ENCODE results near the gene KANSL1. TPM values are rescaled to one million over a fixed set of nuclear protein-coding genes. Genes with fewer than 3 reads are reported as not detected.
A peak's percentile ranks its signal among the peaks of the same experiment; 100 is the strongest.
"Not testable (repeated sequence)": the region's sequence is repeated elsewhere in the genome, so short reads cannot be mapped to it uniquely, and the experiment has no call there.

The KANSL1 gene
- total and polyA plus RNA-seq, 2 experiments from 2014 or later: 12.2 to 38.2 TPM

DNA sequence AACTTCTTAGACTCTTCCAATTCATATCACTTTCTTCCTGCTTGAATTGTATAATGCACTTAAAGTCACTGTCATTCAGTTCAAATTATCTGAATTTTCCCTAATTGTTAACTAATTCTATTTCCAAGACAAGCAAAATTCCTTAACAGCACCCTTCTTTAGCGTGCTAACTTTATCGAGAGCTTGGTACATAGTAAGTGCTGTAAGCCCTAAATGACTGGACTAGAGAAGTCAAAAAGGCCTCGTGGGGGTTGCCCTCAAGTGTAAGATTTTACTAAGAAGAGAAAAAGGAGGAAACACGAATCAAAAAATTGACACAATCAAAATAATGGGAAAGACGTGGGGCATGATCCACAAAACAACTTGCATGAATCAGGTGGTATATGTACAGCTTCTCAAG, 11.3 kb downstream of the KANSL1 start:
- H3K9ac ChIP-seq: no peak overlapping the region
- H3K4me2 ChIP-seq (ENCODE audit: unreplicated experiment): no peak overlapping the region
- no peaks in the 10 kb centered on the region for H3K27me3 ChIP-seq (replicated peaks; ENCODE audit: insufficient read depth)
- no peaks in the 10 kb centered on the region for H3K9me3 ChIP-seq (ENCODE audit: low read depth)
- no peak for TF ChIP-seq EZH2 (IDR thresholded peaks at IDR 0.05; ENCODE audit: insufficient read depth, poor library complexity, severe bottlenecking)
- TF ChIP-seq EZH2phosphoT487 (IDR thresholded peaks at IDR 0.05; ENCODE audit: insufficient read depth, low read depth): no peak
- H2AFZ ChIP-seq: no peak overlapping the region
- H3K4me3 ChIP-seq: no peak overlapping the region
- no peaks in the 10 kb centered on the region for H3K9me2 ChIP-seq (ENCODE audit: insufficient read depth)
- 76 to 78% methylated on average over 5 of the region's 5 CpGs for WGBS, 2 experiments (ENCODE audit: low coverage in 1 of 2, low lambda C conversion rate in 2 of 2, missing lambda C conversion rate in 2 of 2)
- no peak overlapping the region for H3K27ac ChIP-seq
- in situ Hi-C loops (cut with MboI): no loop called here
- H4K20me1 ChIP-seq (ENCODE audit: insufficient read depth): peaks cover 77% of the 10 kb centered on the region
- no peak for DNase-seq
- peaks cover 100% of the 10 kb centered on the region for H3K79me2 ChIP-seq (ENCODE audit: insufficient read depth)
- H3K4me1 ChIP-seq (ENCODE audit: insufficient read depth): peaks cover 32% of the 10 kb centered on the region
- no peaks in the 10 kb centered on the region for H3K36me3 ChIP-seq (ENCODE audit: low read depth)
- peaks cover 27% of the 10 kb centered on the region for H3F3A ChIP-seq (ENCODE audit: insufficient read depth)

GRCh38 chr17:46181316-46181715, 11.9 kb downstream of the KANSL1 start:
- Histone ChIP-seq H3K4me1 (ENCODE audit: insufficient read depth) (peaks cover 33% of the 10 kb centered on the region), H3F3A (ENCODE audit: insufficient read depth) (peaks cover 31% of the 10 kb centered on the region), H4K20me1 (ENCODE audit: insufficient read depth) (peaks cover 79% of the 10 kb centered on the region), H3K79me2 (ENCODE audit: insufficient read depth) (peaks cover 100% of the 10 kb centered on the region)
- H3K4me2 ChIP-seq (ENCODE audit: unreplicated experiment); H3K9ac ChIP-seq; H3K9me3 ChIP-seq (ENCODE audit: low read depth); H2AFZ ChIP-seq; in situ Hi-C loops (cut with MboI); H3K27ac ChIP-seq; H3K36me3 ChIP-seq (ENCODE audit: low read depth); H3K27me3 ChIP-seq (replicated peaks; ENCODE audit: insufficient read depth); DNase-seq; H3K9me2 ChIP-seq (ENCODE audit: insufficient read depth); H3K4me3 ChIP-seq: not testable (repeated sequence)
- WGBS, 2 experiments (ENCODE audit: low coverage in 1 of 2, low lambda C conversion rate in 2 of 2, missing lambda C conversion rate in 2 of 2): 84 to 92% methylated on average over 13 to 14 of the region's 14 CpGs

DNA sequence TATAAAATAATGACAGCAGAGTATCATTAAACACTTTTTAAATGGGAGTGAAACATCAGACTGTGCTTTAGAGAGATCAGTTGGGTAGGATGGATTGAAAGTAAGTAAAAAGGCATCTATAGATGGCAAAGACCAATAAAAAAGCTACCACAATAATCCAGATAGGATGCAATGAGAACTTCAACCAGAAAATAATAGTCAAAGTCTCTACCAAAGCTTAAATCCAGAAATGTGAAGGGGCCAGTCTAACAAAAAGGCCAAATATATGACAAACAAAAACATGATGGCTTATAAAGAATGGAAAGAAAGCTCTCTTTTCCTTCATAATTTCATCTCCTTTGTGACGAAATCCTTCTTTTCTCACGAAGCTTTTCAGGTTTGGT, 12.3 kb downstream of the KANSL1 start:
- in situ Hi-C loops (cut with MboI): no loop called here
- peaks cover 83% of the 10 kb centered on the region for H4K20me1 ChIP-seq (ENCODE audit: insufficient read depth)
- WGBS, 2 experiments (ENCODE audit: low coverage in 1 of 2, low lambda C conversion rate in 2 of 2, missing lambda C conversion rate in 2 of 2): 68 to 78% methylated on average over 2 of the region's 2 CpGs

GRCh38 chr17:46180185-46180891, 12.9 kb downstream of the KANSL1 start:
- Histone ChIP-seq H3K79me2 (ENCODE audit: insufficient read depth) (peaks cover 100% of the 10 kb centered on the region), H3F3A (ENCODE audit: insufficient read depth) (peaks cover 35% of the 10 kb centered on the region), H4K20me1 (ENCODE audit: insufficient read depth) (peaks cover 85% of the 10 kb centered on the region), H3K4me1 (ENCODE audit: insufficient read depth) (peaks cover 43% of the 10 kb centered on the region)
- H3K36me3 ChIP-seq (ENCODE audit: low read depth); H3K4me3 ChIP-seq; H3K9ac ChIP-seq; in situ Hi-C loops (cut with MboI); H2AFZ ChIP-seq; H3K27ac ChIP-seq; H3K9me3 ChIP-seq (ENCODE audit: low read depth); H3K27me3 ChIP-seq (replicated peaks; ENCODE audit: insufficient read depth); H3K9me2 ChIP-seq (ENCODE audit: insufficient read depth); H3K4me2 ChIP-seq (ENCODE audit: unreplicated experiment); DNase-seq: not testable (repeated sequence)
- 96 to 97% methylated on average over 16 of the region's 16 CpGs for WGBS, 2 experiments (ENCODE audit: low coverage in 1 of 2, low lambda C conversion rate in 2 of 2, missing lambda C conversion rate in 2 of 2)

More for the DNA sequence above, 12.3 kb downstream of the KANSL1 start:
- Histone ChIP-seq H3K9me3 (ENCODE audit: low read depth) (no peaks in the 10 kb centered on the region), H3F3A (ENCODE audit: insufficient read depth) (peaks cover 34% of the 10 kb centered on the region), H3K36me3 (ENCODE audit: low read depth) (no peaks in the 10 kb centered on the region), H3K9me2 (ENCODE audit: insufficient read depth) (no peaks in the 10 kb centered on the region), H3K9ac (no peak overlapping the region), H3K79me2 (ENCODE audit: insufficient read depth) (peaks cover 100% of the 10 kb centered on the region), H3K4me2 (ENCODE audit: unreplicated experiment) (no peak overlapping the region), H3K4me1 (ENCODE audit: insufficient read depth) (peaks cover 37% of the 10 kb centered on the region), H3K4me3 (no peak overlapping the region), H2AFZ (no peak overlapping the region), H3K27ac (no peak overlapping the region), H3K27me3 (replicated peaks; ENCODE audit: insufficient read depth) (no peaks in the 10 kb centered on the region)
- peak; percentile 38 for DNase-seq
- no peak for TF ChIP-seq EZH2 (IDR thresholded peaks at IDR 0.05; ENCODE audit: insufficient read depth, poor library complexity, severe bottlenecking)

Measured in GM23248 (cell line).